GM12873 (cell line): ENCODE data around the gene NCAPG2.

Experiments
- CTCF ChIP-seq: IDR thresholded peaks from 2 replicates; pipeline ENCODE4 v1.5.1; 2012; ENCODE audit warnings: low read depth, mild to moderate bottlenecking, moderate library complexity, low read length, control low read depth; ENCODE audit not compliant: insufficient read depth; ENCODE audit errors: missing control alignments

NCAPG2 gene

DNA sequence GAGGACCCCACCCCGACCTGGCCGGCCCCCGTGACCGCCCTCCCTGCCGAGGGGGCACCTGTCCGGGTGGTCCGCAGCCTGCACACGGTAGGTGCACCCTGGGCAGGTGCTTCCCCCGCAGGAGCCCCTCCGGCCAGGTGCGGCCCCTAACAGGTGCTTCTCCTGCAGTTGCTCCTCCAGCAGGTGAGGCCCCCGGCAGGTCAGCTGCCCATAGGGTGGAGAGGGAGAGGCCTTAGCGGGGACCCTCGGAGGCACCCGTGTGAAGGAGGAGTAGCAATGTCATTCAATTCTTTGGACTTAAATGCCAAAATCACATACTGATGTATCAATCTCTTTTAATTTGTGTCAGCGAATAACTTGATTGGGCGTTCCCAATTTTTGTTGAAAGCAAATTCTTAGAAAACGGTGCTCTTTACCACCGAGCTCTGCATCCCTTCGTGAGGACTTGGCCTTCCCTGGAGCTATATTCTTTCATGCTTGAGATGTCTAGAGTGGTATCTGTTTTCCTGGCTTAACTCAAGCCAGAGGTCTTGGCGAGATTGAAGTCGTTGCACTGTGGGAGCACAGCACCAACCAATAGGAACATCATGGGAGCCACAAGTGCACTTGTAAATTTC lies 738 bp upstream of the NCAPG2 start:
- no peak for TF ChIP-seq CTCF

DNA sequence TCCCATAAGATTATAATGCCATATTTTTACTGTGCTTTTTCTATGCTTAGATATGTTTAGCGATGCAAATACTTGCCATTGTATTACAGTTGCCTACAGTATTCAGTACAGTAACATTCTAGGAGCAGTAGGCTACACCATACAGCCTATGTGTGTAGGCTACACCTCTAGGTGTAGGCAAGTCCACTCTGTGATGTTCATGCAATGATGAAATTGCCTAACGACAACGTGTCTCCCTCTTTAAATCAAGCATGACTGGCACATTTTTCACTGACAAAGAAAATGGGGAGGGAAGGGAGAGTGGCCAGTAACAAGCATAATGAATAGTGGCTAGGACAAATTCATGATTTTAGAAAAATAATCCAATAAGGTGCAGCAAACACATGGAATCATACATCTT lies 1.7 kb downstream of the NCAPG2 start:
- no peak for TF ChIP-seq CTCF

DNA sequence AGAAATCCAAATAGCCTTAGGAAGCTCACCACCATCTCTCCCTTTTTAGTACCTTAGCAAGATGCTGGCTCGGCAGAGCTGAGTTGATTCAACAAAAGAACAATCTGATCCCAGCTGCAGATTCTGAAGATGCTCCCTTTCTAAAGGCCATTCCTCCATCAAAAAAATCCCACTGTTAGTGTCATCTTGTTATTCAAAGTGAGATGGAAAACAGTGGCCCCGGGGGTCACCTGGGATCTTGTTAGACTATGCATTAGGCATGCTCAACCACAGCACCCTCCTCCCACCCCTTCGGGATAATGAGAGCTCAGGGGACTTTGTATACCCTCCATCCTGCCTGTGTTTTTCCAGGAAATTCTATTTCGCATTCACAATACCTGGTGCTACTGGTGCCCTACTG lies 2.4 kb downstream of the NCAPG2 start:
- no peak for TF ChIP-seq CTCF

DNA sequence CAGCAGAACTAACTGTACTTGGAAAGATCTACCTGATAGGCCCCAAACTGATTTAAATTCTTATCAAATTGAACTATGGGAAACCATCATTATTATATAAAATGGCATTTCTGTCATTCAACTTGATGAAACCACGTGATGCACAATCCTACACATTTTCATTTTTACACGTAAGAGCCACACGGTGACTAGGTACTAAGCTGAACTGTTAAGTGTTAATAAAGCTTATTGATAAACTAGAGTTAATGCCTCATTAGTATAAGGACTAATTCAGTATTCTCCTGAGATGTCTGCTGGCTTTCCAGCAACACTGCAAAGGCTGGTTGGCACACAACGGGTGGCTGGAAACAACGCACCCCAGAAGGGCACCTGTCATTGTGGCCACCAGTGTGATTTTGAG lies 4.6 kb downstream of the NCAPG2 start:
- no peak for TF ChIP-seq CTCF

- no peak for TF ChIP-seq CTCF
Observed at GRCh38 chr7:158699341-158699740, 5.3 kb downstream of the NCAPG2 start.

DNA sequence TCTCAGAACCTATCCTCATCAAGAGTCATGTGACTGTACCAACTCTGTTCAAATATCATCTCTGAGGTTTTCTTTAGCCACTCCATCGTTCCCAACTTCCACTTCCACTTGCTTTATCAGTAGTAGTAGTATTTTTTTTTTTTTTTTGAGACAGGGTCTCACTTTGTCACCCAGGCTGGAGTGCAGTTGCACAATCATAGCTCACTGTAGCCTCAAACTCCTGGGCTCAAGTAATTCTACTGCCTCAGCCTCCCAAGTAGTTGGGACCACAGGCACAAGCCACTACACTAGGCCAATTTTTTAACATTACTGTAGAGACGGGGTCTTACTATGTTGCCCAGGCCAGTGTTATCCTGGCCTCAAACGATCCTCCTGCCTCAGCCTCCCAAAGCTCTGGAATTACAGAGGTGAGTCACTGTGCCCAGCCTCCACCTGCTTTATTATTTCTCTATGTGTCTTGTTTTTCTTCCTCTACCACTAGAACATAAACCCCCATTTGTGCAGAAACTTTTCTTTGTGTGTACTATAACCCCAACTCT lies 5.9 kb downstream of the NCAPG2 start:
- TF ChIP-seq CTCF: no peak

DNA sequence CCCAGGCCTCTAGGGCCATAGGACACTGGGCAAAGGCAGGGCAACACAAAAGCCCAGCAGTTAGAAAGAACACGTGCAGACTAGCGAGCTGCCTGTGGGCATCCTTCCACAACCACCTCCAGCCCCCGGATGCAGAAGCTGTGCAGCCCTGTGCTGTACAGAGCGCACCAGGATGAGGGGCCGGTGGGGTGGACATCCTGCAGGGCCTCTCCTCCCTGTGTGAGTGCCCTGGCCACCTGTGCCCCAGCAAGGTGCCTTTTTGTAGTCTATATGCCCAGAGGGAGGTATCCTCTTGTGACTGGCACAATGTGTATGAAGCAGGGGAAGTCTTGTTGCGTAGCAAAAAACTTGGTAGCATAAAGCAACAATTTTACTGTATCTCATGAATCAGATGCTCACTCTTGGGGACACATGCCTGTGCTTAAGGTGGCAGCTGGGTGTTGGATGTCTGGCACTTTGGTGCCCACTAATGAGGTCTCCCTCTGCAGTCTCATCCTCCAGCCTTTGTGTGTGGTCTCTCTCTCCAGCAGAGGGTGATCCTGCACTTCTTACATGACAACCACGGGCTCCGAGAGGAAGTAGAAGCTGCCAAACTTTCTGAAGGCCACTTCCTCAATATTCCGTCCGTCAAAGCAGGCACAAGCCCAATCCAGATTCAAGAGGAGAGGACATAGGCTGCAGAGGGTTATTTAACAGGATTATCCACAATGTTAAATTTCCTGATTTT lies 8.7 kb downstream of the NCAPG2 start:
- TF ChIP-seq CTCF: peak; percentile 59
